ENCODE measurements around the gene THOC2.
"Not testable (repeated sequence)": the region's sequence is repeated elsewhere in the genome, so short reads cannot be mapped to it uniquely, and the experiment has no call there.

Gene THOC2

DNA sequence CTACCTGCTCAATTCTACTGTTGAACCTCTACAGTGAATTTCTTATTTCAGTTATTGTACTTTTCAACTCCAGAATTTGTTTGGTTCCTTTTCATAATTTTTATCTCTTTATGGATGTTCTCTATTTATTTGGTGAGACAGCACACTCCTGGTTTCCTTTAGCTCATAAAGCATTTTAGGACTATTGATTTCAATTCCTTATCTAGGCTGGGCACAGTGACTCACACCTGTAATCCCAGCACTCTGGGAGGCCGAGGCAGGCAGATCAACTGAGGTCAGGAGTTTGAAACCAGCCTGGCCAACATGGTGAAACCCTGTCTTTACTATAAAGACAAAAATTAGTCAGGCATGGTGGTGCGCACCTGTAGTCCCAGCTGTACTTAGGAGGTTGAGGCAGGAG is 57.7 kb downstream of the THOC2 start (continued):
- no peak for TF ChIP-seq GFI1B (tag by site-specific recombination; IDR thresholded peaks at IDR 0.05)
- TF ChIP-seq ZFP37 (tag by site-specific recombination; IDR thresholded peaks at IDR 0.05): no peak
- no peak for TF ChIP-seq ZNF544 (tag by site-specific recombination; IDR thresholded peaks at IDR 0.05)

DNA sequence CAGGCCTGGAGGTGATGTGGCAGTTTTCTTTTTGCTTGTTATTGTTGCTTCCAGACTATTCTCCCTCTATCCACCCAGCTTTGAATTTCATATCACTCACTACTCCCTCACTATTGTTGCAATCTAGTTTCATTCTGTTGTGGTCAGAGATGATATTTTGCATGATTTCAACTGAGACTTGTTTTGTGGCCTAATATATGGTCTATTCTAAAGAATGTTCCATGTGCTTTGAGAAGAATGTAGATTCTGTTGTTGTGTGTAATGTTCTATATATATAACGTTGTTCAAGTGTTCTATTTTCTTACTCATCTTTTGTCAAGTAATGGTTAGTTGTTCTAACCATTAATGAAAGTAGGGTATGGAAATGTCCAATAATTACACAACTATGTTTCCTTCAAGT is 59.0 kb downstream of the THOC2 start:
- Histone ChIP-seq H3K9me3 (ENCODE audit: control insufficient read depth, insufficient read depth, low read depth, low read length) (no peaks in the 10 kb centered on the region), H3K36me3 (ENCODE audit: control insufficient read depth in 2 of 2, insufficient read depth in 1 of 2, low read length in 2 of 2) (peaks cover 7 to 40% of the 10 kb centered on the region in 2 experiments), H3K27ac (ENCODE audit: extremely low read depth, low read depth, low read length) (no peak overlapping the region), H3K4me1 (ENCODE audit: control insufficient read depth, insufficient read depth, low read length) (no peaks in the 10 kb centered on the region), H3K4me3 (ENCODE audit: low read depth, low read length) (no peak overlapping the region)
- CTCF ChIA-PET: interaction anchor here (0.5 kb wide), 1 partner anchor 571 kb away, joined by 3 read pairs; no protein-coding TSS in a partner anchor
- POLR2A ChIA-PET: no interaction called here
- no peak for TF ChIP-seq ZNF707 (tag by site-specific recombination; IDR thresholded peaks at IDR 0.05)
- no peak for TF ChIP-seq ZNF423 (tag by site-specific recombination; IDR thresholded peaks at IDR 0.05)
- TF ChIP-seq KLF10 (tag by site-specific recombination; IDR thresholded peaks at IDR 0.05): no peak
- no peak for TF ChIP-seq IKZF3 (tag by site-specific recombination; IDR thresholded peaks at IDR 0.05)
- TF ChIP-seq ZSCAN16 (tag by site-specific recombination; IDR thresholded peaks at IDR 0.05): no peak
- TF ChIP-seq, protein P1, sequence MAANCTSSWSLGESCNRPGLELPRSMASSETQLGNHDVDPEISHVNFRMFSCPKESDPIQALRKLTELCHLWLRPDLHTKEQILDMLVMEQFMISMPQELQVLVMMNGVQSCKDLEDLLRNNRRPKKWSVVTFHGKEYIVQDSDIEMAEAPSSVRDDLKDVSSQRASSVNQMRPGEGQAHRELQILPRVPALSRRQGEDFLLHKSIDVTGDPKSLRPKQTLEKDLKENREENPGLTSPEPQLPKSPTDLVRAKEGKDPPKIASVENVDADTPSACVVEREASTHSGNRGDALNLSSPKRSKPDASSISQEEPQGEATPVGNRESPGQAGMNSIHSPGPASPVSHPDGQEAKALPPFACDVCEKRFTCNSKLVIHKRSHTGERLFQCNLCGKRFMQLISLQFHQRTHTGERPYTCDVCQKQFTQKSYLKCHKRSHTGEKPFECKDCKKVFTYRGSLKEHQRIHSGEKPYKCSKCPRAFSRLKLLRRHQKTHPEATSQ (tag by site-specific recombination; IDR thresholded peaks at IDR 0.05): no peak
- no peak for TF ChIP-seq ZNF350 (tag by site-specific recombination; IDR thresholded peaks at IDR 0.05)
- TF ChIP-seq ZNF670 (tag by site-specific recombination; IDR thresholded peaks at IDR 0.05; ENCODE audit: low read depth): no peak
- no peak for TF ChIP-seq ZNF571 (tag by site-specific recombination; IDR thresholded peaks at IDR 0.05)

DNA sequence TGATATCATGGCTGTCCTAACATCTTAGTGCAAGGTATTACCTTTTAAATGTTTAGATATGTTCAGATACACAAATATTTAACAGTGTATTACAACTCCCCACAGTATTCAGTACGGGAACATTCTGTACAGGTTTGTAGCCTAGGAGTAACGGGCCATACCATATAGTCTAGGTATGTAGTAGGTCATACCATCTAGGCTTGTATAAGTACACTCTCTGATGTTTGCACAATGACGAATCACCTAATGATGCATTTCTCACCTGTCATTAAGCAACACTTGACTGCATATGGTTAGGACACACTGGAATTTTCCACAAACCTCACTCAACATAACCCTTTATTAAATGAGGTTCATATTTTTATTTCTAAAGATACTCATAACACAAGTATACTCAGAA is 67.7 kb downstream of the THOC2 start:
- TF ChIP-seq, protein P2, sequence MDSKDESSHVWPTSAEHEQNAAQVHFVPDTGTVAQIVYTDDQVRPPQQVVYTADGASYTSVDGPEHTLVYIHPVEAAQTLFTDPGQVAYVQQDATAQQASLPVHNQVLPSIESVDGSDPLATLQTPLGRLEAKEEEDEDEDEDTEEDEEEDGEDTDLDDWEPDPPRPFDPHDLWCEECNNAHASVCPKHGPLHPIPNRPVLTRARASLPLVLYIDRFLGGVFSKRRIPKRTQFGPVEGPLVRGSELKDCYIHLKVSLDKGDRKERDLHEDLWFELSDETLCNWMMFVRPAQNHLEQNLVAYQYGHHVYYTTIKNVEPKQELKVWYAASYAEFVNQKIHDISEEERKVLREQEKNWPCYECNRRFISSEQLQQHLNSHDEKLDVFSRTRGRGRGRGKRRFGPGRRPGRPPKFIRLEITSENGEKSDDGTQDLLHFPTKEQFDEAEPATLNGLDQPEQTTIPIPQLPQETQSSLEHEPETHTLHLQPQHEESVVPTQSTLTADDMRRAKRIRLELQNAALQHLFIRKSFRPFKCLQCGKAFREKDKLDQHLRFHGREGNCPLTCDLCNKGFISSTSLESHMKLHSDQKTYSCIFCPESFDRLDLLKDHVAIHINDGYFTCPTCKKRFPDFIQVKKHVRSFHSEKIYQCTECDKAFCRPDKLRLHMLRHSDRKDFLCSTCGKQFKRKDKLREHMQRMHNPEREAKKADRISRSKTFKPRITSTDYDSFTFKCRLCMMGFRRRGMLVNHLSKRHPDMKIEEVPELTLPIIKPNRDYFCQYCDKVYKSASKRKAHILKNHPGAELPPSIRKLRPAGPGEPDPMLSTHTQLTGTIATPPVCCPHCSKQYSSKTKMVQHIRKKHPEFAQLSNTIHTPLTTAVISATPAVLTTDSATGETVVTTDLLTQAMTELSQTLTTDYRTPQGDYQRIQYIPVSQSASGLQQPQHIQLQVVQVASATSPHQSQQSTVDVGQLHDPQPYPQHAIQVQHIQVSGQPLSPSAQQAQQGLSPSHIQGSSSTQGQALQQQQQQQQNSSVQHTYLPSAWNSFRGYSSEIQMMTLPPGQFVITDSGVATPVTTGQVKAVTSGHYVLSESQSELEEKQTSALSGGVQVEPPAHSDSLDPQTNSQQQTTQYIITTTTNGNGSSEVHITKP (tag by site-specific recombination; IDR thresholded peaks at IDR 0.05): peak; percentile 67
- TF ChIP-seq ZNF146 (tag by site-specific recombination; IDR thresholded peaks at IDR 0.05): no peak
- ChIA-PET CTCF (interaction anchor here (0.8 kb wide), 1 partner anchor 113 kb away, joined by 3 read pairs; no protein-coding TSS in a partner anchor), POLR2A (no interaction called here)
- no peaks in the 10 kb centered on the region for H3K9me3 ChIP-seq (ENCODE audit: control insufficient read depth, insufficient read depth, low read depth, low read length)
- H3K27ac ChIP-seq (ENCODE audit: extremely low read depth, low read depth, low read length): no peak overlapping the region
- H3K4me1 ChIP-seq (ENCODE audit: control insufficient read depth, insufficient read depth, low read length): no peaks in the 10 kb centered on the region
- H3K4me3 ChIP-seq (ENCODE audit: low read depth, low read length): no peak overlapping the region
- peaks cover 21 to 41% of the 10 kb centered on the region in 2 experiments for H3K36me3 ChIP-seq (ENCODE audit: control insufficient read depth in 2 of 2, insufficient read depth in 1 of 2, low read length in 2 of 2)

DNA sequence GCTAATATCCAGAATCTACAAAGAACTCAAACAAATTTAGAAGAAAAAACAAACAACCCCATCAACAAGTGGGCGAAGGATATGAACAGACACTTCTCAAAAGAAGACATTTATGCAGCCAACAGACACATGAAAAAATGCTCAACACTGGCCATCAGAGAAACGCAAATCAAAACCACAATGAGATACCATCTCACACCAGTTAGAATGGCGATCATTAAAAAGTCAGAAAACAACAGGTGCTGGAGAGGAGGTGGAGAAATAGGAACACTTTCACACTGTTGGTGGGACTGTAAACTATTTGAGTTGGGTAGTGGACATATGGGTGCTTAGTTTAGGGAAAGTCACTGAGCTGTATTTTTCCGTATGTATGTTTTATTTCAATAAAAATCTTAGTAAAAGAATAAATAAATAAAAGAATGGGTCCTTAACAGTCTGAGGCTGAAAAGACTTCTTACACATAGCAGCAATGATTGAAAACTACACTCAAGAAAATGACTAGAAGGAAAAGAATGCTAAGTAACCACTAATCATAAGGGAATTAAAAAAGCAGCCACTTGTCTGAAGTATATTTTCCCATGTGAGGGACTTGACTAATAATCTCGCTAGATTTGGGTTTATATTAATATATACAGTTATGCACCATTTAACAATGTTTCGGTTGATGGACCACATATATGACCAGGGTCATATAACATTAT is 68.2 kb downstream of the THOC2 start:
- H3K9me3 ChIP-seq (ENCODE audit: control insufficient read depth, insufficient read depth, low read depth, low read length); H3K27ac ChIP-seq (ENCODE audit: extremely low read depth, low read depth, low read length); H3K4me3 ChIP-seq (ENCODE audit: low read depth, low read length); CTCF ChIA-PET; H3K4me1 ChIP-seq (ENCODE audit: control insufficient read depth, insufficient read depth, low read length); POLR2A ChIA-PET: not testable (repeated sequence)
- peak; percentile 79 for TF ChIP-seq SCRT2 (tag by site-specific recombination; IDR thresholded peaks at IDR 0.05)
- TF ChIP-seq SCRT1 (tag by site-specific recombination; IDR thresholded peaks at IDR 0.05; ENCODE audit: borderline replicate concordance): peak; percentile 71; the same call in 1 of the 2 replicates
- peak; percentile 80; the same call in 1 of the 2 replicates for TF ChIP-seq ZNF184 (tag by site-specific recombination; IDR thresholded peaks at IDR 0.05)
- H3K36me3 ChIP-seq (ENCODE audit: control insufficient read depth in 2 of 2, insufficient read depth in 1 of 2, low read length in 2 of 2): peaks cover 21 to 43% of the 10 kb centered on the region in 2 experiments

All from HEK293 (cell line).